ENCODE results near the gene CCDC92B.
"Not testable (repeated sequence)": the region's sequence is repeated elsewhere in the genome, so short reads cannot be mapped to it uniquely, and the experiment has no call there.

Gene CCDC92B

DNA sequence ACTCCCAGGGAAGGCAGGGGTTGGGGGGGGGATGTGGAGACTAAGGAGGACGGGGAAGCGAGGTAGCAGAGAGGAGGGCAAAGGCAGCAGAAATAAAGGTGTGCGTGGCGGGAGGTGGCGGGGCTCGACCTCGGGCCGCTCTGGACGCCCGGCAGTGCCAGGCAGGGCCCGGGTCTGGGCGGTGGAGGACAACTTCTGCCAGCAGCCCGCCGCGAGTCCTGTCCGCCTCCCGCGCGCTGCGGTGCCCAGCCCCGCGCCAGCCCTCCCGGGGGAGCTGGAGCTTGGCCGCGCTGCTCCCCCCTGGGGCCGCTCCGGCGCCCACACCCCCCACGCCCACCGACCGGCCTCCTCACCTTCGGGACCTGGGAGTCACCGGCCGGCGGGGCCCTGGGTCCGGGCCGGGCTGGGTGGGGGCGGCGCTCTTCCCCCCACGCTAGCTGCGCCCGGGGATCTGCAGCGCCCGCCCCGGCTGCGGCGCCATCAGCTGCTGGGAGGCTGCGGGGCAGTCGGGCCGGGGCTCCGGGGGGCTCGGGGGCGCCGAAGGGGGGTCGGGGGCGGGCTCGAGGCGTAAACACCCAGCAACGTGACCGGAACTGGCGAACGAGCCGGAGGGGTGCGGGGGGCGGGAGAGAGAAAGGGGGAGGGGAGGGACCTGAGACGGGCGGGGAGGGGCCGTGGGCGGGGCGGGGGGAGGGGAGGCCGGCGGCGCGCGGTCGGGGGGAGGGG is at the start of gene CCDC92B:
Gene CCDC92B, minus strand, starts transcription at position 595 of the 726 bp plus-strand sequence. CDS start 14,507 bp downstream, outside the sequence.
- Mint-ChIP-seq H3K27ac (no peak within 1 kb of the TSS), H3K9me3 (peaks cover 2% of the 10 kb centered on the region), H3K4me3 (no peak within 1 kb of the TSS), H3K27me3 (peaks cover 78% of the 10 kb centered on the region), H3K4me1 (no peaks in the 10 kb centered on the region), H3K36me3 (no peaks in the 10 kb centered on the region)
- peak; percentile 36 for ATAC-seq

DNA sequence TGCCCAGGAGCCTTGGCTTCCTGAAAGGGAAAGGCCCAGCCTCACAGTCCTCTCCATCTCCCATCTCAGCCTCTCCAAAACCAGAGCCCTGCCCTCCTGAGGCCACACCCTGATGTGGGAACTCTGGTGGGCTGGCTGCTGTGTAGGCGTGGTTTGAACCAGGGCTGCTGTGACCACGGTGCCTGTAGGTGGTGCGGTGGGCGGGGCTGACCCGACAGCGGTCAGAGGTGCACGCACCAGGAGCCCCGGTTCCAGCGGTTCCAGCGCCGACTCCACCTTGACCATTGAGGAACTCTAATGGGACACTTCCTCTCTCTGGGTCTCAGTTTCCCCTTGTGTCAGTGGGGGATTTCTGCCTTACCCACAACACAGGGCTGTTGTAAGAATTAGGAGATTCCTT is 49.2 kb upstream of the CCDC92B start:
- Mint-ChIP-seq H3K4me3 (no peak overlapping the region), H3K36me3 (peaks cover 10% of the 10 kb centered on the region), H3K27ac (peak overlapping the region; percentile 9), H3K4me1 (peaks cover 63% of the 10 kb centered on the region), H3K9me3 (no peaks in the 10 kb centered on the region), H3K27me3 (no peaks in the 10 kb centered on the region)
- no peak for ATAC-seq

DNA sequence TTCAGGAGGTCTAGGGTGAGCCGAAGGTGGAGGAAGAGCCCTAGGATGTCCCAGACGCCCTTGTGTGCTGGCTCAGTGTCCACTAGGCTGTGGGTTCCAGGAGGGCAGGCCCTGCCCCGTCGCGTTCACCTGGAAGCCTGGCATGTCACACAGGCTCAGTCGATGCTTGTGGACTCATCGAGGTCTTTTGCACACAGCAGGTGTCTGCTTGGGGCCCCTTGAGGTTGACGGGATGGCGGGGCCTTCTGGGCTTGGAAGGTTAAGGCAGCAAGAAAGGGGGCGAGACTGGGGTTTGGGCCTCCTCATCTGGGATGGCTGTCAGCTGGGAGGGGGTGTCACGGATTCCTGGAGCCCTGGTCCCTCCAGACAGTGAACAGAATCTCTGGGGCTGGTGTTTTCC is 48.7 kb upstream of the CCDC92B start:
- peaks cover 6% of the 10 kb centered on the region for H3K36me3 Mint-ChIP-seq
- H3K9me3 Mint-ChIP-seq = no peaks in the 10 kb centered on the region
- ATAC-seq = no peak
- no peaks in the 10 kb centered on the region for H3K27me3 Mint-ChIP-seq
- peak overlapping the region; percentile 75 for H3K27ac Mint-ChIP-seq
- peaks cover 67% of the 10 kb centered on the region for H3K4me1 Mint-ChIP-seq
- H3K4me3 Mint-ChIP-seq = no peak overlapping the region

DNA sequence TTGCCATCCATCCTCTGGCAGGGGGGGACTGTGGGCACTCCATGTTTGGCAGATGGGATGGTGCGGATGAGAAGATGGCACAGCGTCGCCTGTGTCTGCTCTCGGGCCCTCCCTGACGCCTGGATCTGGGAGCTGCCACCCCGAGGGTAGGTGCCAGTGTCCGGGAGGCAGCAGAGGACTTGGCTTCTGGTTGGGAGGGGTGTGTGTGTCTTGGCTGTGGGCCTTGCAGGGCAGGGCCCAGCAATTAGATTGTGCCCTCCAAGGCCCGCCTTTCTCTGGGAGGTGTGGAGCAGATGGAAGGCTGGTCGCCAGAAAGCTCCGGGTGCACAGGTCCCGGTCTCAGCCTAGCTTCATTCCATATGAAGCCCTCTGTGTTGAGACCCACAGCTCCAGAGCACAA is 48.2 kb upstream of the CCDC92B start:
- H3K27me3 Mint-ChIP-seq = no peaks in the 10 kb centered on the region

DNA sequence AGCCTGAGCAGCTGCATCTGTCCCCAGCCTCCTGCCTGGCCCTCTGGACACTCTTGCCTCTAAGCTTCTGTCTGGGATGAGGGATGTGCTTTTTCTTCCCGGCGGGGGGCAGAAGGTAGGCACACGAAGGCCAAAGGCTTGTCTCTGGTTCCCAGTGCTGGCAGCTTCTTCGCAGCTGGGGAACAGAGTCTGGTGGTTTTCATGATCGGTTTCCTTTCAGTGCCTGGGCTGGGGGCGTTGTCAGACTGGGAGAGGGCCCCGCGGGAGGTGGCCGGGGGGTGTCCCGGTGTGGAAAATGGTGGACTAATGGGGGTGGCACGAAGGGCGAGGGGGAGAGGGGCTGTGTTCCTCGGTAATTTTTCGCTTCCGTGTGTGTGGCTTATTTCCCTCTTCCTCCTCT is 47.8 kb upstream of the CCDC92B start:
- Mint-ChIP-seq H3K9me3 (no peaks in the 10 kb centered on the region), H3K36me3 (no peaks in the 10 kb centered on the region), H3K27me3 (no peaks in the 10 kb centered on the region), H3K27ac (peak overlapping the region; percentile 75), H3K4me3 (peak overlapping the region; percentile 83), H3K4me1 (peaks cover 72% of the 10 kb centered on the region)
- no peak for ATAC-seq

More for the DNA sequence above, 48.2 kb upstream of the CCDC92B start:
- ATAC-seq = no peak
- Mint-ChIP-seq H3K9me3 (no peaks in the 10 kb centered on the region), H3K36me3 (peaks cover under 1% of the 10 kb centered on the region), H3K4me1 (peaks cover 68% of the 10 kb centered on the region), H3K4me3 (peak overlapping the region; percentile 2), H3K27ac (peak overlapping the region; percentile 75)

DNA sequence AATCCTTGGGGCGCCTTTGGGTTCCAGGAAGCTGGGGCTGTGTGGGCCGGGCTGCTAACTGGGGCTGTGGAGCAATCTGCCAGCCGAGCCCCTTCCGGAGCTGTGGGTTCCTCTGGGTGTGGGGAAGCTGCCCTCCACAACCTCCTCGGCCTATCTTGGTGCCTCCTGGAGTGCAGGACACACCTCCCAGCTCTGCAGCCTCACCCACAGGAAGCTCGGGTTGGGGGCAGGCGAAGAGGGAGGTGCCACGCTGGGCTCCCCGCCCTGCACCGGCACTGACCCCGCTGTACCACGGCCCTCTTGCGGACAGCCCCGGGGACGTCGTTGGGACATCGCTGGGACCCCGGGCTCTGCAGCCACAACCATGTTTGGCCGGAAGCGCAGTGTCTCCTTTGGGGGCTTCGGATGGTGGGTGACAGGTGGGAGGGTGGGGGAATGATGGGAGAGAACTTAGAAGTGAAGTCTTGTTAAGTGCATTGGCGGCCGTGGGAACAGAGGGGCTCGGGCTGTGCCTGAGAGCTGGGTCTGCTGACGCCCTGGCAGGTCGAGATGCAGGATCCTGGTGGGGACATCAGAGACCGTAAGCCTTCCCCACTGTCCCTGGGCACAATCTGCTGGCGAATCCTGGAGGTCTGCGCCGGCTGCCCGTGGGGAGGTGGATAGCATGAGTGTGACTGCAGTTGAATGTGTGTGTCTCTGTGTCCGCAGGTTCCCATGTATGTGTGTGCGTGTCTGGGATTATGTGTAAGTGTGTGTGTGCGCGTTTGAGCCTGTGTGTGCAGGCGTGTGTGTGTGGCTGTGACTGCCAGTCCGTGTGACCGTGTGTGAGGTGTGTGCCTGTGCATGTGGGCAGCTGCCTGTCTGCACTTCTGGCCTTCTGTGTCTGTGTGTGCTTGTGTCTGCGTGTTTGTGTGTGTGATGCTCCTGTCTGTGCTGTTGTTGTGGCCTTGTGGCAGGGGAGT is 47.0 kb upstream of the CCDC92B start, which contains the start of gene RAP1GAP2:
Gene RAP1GAP2, plus strand, starts transcription at position 275 of the 962 bp plus-strand sequence. Its CDS starts 90 bp downstream, at position 365.
- no peaks in the 10 kb centered on the region for H3K36me3 Mint-ChIP-seq

DNA sequence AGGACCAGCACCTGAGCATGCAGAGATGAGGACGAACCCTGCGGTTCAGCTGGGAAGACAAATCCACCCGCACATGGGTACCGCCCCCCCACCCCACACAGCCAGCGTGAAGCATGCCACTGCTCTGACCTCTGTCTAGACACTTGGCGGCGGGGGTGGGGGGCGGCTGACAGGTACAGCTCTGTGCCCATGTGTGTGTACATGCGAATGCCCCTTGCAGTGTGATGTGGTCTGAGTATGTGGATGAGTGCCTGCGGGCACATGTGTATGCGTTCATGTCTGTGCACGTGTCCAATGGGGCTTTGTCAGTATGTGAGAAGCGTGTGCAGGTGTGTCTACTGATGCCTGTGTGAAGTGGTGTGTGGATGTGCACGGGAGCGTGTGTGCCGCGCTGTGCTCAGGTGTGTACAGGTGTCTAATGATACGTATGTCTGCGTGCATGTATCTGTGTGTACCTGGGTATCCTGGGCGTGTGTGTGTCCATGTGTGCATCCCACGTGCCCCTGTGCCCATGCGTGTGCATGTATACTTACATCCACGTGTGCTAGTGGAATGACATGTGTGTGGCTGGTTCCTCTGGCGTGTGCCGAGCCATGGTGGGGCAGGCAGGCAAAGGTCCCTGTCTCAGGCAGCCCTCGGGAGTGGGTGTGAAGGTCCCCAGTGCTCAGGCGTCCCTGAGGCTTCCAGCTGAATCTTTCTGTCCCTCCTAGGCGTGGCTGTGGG is 46.1 kb upstream of the CCDC92B start:
- no peak for ATAC-seq
- H3K4me3 Mint-ChIP-seq = peak overlapping the region; percentile 83
- H3K36me3 Mint-ChIP-seq = no peaks in the 10 kb centered on the region
- H3K27ac Mint-ChIP-seq = peak overlapping the region; percentile 75
- no peaks in the 10 kb centered on the region for H3K27me3 Mint-ChIP-seq
- peaks cover 88% of the 10 kb centered on the region for H3K4me1 Mint-ChIP-seq
- no peaks in the 10 kb centered on the region for H3K9me3 Mint-ChIP-seq

More for the DNA sequence above, 47.0 kb upstream of the CCDC92B start, which contains the start of gene RAP1GAP2:
- peak; percentile 86 for ATAC-seq
- Mint-ChIP-seq H3K27ac (peak within 1 kb of the TSS; percentile 75), H3K4me1 (peaks cover 80% of the 10 kb centered on the region), H3K27me3 (no peaks in the 10 kb centered on the region), H3K4me3 (peak within 1 kb of the TSS; percentile 83), H3K9me3 (no peaks in the 10 kb centered on the region)

DNA sequence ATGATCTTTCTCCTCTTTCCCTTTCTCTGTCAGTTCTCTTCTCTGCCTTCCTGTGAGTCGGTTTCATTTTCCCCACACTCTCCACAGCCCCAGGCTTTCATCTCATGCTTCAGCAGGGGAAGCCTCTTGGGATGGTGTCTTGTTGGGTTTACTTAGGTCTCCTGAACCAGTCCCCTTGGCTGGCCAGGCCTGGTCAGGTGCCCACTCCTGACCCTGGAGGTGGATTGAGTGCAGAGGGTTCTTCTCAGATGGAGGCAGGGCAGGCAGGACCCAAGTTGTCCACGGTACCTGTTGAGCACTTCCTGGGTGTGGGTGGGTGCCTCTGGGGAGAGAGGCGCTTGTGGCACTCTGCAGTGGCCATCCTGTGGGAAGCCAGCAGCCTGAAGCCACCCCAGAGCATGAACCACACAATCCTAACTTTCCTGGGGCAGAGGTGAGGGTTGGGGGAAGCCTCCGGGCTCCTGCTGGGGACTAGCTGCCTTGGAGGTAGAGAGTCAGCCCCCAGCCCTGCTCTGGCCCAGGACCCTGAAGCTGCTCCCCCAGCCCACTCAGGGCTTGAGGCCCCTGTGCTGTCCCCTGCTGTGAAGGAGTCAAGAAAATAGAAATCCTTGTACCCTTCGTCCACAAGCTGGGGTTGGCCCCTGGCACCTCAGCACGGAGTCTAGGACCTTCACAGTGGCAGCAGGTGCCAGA is 44.8 kb upstream of the CCDC92B start:
- H3K27ac Mint-ChIP-seq = peak overlapping the region; percentile 22
- no peaks in the 10 kb centered on the region for H3K27me3 Mint-ChIP-seq
- peak overlapping the region; percentile 49 for H3K4me3 Mint-ChIP-seq
- H3K4me1 Mint-ChIP-seq = peaks cover 94% of the 10 kb centered on the region
- no peaks in the 10 kb centered on the region for H3K9me3 Mint-ChIP-seq
- no peak for ATAC-seq
- H3K36me3 Mint-ChIP-seq = no peaks in the 10 kb centered on the region

DNA sequence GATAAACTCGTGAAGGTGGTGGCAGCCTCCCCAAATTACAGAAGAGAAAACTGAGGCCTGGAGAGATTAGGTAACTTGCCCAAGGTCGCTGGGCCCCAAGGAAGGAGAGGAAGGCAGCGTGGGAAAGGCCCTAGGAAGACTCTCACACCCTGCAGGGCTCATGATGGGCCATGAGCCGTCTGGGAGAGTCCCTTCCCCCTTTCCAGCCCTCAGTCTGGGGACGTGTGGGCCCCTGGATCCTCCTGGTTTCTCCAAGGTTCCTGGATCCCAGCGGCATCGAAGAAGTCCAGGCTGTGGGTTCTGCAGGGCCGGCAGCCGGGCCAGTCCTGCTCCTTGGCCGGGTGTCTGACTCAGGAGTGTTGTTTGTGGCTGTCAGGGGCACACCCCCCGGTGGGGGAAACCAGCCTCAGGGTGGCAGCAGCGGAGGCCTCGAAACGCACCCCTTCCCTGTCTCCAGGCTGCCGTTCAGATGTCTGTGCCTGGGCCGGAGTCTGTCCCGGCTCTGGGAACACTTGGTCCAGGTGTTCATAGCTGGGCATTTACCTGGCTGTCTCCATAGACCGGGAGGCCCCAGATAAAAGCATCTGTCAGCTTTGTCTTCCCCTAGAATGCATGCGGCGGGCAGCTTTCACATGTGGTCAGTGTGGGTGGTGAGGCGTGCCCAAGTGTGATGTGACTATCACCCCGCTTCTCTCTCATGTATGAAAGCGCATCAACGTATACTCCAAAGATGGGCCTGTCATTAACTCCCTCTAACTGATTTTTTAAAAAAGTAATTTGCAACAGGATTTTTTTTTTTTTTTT is 43.1 kb upstream of the CCDC92B start:
- Mint-ChIP-seq H3K4me1 (peaks cover 79% of the 10 kb centered on the region), H3K36me3 (no peaks in the 10 kb centered on the region), H3K4me3 (peak overlapping the region; percentile 38), H3K9me3 (no peaks in the 10 kb centered on the region), H3K27me3 (no peaks in the 10 kb centered on the region), H3K27ac (peak overlapping the region; percentile 22)
- ATAC-seq = peak; percentile 24

DNA sequence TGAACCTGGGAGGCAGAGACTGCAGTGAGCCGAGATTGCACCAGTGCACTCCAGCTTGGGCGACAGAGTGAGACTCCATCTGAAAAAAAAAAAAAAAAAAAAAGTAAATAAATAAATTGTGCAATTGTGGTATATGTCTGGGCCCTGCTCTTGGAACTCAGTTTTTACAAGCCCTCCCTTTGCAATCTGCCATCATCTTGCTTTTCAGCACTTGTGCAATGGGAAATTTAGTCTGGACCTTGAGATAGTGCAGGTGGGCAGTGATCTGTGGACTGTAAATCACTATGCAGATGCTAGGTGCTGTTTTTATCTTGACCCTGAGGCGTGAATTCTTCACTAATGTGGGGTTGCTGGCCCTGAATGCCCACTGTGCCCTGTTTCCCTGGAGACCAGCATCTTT is 40.2 kb upstream of the CCDC92B start:
- peaks cover 58% of the 10 kb centered on the region for H3K4me1 Mint-ChIP-seq
- no peak overlapping the region for H3K27ac Mint-ChIP-seq
- no peak for ATAC-seq
- H3K4me3 Mint-ChIP-seq = no peak overlapping the region
- H3K27me3 Mint-ChIP-seq = no peaks in the 10 kb centered on the region
- H3K36me3 Mint-ChIP-seq = no peaks in the 10 kb centered on the region
- H3K9me3 Mint-ChIP-seq = no peaks in the 10 kb centered on the region

DNA sequence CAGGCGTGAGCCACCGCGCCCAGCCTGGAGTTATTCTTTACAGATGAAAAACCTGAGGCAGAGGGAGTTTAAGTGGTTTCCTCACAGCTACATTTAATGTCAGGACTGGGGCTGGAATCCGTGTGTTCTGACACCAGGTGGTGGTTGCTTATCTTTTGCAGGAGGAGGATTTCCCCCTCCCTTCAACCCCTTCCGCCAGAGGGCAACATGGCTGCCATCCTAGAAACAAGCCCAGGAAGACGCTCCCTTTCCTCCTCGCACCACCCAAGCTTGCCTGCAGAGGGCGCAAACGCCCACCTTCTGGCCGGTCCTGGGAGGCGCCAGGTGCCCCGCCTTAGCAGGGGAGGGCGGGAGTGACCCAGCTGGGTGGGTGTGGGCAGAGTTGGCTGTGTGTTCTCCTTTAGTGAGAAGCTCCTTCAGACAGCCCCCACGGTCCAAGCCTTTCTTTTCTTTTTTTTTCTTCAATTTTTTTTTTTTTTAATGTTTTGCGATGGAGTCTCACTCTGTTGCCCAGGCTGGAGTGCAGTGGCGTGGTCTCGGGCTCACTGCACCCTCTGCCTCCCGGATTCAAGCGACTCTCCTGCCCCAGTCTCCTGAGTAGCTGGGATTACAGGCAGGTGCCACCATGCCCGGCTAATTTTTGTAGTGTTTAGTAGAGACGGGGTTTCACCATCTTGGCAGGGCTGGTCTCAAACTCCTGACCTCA is 36.9 kb upstream of the CCDC92B start:
- Mint-ChIP-seq H3K4me3 (no peak overlapping the region), H3K27me3 (peaks cover 2% of the 10 kb centered on the region), H3K36me3 (no peaks in the 10 kb centered on the region), H3K9me3 (no peaks in the 10 kb centered on the region), H3K4me1 (peaks cover 24% of the 10 kb centered on the region), H3K27ac (no peak overlapping the region)
- peak; percentile 97 for ATAC-seq

DNA sequence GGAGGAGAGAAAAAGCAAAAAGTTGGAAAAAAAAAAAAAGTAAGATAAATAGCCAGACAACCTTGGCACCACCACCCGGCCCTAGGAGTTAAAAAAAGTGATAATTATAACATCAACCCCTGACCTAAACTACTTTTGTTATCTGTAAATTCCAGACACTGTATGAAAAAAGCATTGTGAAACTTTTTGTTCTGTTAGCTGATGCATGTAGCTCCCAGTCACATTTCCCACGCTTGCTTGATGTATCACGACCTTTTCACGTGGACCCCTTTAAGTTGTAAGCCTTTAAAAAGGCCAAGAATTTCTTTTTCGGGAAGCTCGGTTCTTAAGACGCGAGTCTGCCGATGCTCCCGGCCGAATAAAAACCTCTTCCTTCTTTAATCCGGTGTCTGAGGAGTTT is 35.9 kb upstream of the CCDC92B start:
- Mint-ChIP-seq H3K4me1 (peaks cover 15% of the 10 kb centered on the region), H3K27me3 (peaks cover 11% of the 10 kb centered on the region)
- ATAC-seq, H3K4me3 Mint-ChIP-seq, H3K27ac Mint-ChIP-seq, H3K36me3 Mint-ChIP-seq, H3K9me3 Mint-ChIP-seq: not testable (repeated sequence)

DNA sequence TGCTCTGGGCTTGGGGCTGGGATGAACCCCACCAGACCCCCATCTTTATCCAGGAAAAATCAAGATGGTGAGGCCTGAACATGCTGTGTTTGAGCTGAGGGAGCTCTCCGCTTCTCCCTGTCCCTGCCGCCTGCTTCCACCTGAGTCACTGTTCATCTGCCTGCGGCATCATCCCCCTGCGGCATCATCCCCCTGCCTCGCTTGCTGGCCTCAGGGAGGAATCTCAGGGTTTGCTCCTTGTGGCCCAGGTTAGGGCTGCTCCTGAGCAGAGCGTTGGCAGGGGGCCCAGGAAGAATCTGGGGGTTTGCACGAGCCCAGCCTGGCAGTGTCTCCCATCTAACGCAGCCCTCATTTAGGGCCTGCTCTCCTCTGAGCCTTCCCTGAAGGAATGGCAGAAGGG is 35.4 kb upstream of the CCDC92B start:
- H3K36me3 Mint-ChIP-seq = no peaks in the 10 kb centered on the region
- no peaks in the 10 kb centered on the region for H3K9me3 Mint-ChIP-seq
- no peak overlapping the region for H3K4me3 Mint-ChIP-seq
- H3K27me3 Mint-ChIP-seq = peaks cover 16% of the 10 kb centered on the region
- no peak overlapping the region for H3K27ac Mint-ChIP-seq
- no peak for ATAC-seq
- peaks cover 10% of the 10 kb centered on the region for H3K4me1 Mint-ChIP-seq
